ENCODE results near the gene SYTL1. TPM values are rescaled to one million over a fixed set of nuclear protein-coding genes. Genes with fewer than 3 reads are reported as not detected.

Gene SYTL1, protein sequence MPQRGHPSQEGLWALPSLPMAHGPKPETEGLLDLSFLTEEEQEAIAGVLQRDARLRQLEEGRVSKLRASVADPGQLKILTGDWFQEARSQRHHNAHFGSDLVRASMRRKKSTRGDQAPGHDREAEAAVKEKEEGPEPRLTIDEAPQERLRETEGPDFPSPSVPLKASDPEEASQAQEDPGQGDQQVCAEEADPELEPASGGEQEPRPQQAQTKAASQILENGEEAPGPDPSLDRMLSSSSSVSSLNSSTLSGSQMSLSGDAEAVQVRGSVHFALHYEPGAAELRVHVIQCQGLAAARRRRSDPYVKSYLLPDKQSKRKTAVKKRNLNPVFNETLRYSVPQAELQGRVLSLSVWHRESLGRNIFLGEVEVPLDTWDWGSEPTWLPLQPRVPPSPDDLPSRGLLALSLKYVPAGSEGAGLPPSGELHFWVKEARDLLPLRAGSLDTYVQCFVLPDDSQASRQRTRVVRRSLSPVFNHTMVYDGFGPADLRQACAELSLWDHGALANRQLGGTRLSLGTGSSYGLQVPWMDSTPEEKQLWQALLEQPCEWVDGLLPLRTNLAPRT
- polyA plus RNA-seq (2012; ENCODE audit: insufficient read depth, insufficient read length), result 52.8 TPM

DNA sequence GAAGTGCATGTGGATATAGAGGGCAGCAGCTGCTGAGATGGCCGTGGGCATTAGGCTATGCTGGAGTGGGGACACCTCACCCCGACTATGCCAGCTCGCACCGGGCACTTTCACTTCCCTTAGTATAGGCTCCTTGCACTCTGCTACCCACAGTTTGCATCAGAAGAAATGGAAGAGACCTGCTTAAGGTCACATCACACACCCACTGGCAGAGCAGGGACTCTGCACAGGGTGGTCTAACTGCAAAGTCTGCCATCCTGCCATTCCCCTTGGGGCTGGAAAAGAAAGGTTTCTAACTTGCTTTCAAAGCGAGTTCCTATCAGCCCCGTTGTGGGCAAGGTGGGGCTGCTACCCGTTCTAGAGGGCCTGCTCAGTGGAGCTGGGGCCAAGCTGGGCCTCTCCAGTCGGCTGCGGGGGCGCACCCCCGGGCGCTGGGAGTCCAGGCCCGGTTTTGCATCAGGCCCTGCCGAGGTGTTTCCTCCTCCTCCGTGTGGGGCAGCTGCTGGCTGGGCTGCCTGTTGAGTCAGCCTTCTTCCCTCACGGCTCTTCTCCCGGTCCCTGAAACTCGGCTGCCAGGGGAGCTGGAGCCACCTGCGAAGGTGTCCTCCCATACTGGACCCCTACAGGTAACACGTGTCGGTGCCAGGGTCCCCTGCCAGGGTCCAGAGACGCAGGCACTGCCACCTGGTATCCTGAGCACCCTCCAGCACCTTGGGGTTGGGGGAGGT lies at the start of gene SYTL1:
SYTL1 (plus strand) TSS at position 498 of the 728 bp plus-strand sequence. CDS start 3,313 bp downstream, outside the sequence.
- H3K4me3 ChIP-seq (ENCODE audit: low read length), result peak within 1 kb of the TSS; percentile 85
- DNase-seq (ENCODE audit: low read depth, low spot score), result peak; percentile 68

DNA sequence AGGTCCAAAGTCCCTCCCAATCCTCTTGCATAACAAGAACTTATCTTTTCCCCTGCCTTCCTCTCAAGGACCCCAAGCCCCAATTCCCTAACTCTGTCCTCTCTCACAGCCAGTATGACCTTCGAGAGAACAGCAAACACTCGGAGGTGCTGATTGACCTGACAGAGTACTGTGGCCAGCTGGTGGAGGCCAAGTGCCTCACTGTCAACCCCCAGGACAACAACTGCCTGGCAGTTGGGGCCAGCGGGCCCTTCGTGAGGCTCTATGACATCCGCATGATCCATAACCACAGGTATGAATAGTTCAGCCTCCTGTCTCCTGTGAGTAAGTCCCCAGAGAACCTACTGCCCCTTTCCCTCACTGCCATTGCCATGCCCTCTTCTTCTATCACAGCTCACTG lies 49.7 kb upstream of the SYTL1 start:
- DNase-seq (ENCODE audit: low read depth, low spot score), result no peak
- no peak overlapping the region for H3K4me3 ChIP-seq (ENCODE audit: low read length)

DNA sequence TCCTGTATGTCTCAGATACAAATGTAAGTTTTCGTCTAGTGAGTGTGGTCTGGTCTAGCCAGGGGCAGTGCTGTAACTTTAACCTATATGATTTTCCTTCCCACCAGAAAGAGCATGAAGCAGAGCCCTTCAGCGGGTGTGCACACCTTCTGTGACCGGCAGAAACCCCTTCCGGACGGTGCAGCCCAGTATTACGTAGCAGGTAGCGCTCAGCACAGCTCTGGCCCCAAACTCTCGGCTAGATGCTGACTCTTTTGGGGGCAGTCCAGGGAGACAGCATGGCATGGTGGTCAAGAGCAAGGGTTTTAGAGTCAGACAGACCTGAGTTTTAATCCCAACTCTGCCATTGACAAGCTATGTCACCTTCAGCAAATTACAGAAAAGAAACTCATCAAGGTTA lies 47.9 kb upstream of the SYTL1 start:
- H3K4me3 ChIP-seq (ENCODE audit: low read length), result no peak overlapping the region
- no peak for DNase-seq (ENCODE audit: low read depth, low spot score)

DNA sequence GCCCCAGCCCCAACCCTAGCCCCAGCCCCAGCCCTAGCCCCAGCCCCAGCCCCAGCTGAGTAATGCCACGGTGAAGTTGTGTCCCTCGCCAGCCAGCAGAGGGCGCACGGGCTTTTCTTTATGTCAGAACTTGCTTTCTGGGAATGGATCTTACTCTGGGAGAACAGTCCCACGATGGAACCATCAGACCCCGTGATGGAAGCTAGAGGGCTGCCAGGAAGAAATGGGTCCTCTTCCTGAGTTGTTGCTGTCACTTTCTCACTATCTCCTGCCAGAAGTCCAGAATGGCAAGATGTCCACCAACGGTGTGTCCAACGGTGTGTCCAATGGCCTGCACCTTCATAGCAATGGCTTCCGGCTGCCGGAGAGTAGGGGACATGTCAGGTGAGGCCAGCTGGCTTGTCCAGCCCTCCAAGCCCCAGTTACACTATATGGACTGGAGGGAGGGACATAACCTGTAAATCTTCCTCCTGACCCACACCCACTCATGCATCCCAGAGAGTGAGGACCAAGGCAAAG lies 45.0 kb upstream of the SYTL1 start:
- no peak overlapping the region for H3K4me3 ChIP-seq (ENCODE audit: low read length)
- no peak for DNase-seq (ENCODE audit: low read depth, low spot score)

DNA sequence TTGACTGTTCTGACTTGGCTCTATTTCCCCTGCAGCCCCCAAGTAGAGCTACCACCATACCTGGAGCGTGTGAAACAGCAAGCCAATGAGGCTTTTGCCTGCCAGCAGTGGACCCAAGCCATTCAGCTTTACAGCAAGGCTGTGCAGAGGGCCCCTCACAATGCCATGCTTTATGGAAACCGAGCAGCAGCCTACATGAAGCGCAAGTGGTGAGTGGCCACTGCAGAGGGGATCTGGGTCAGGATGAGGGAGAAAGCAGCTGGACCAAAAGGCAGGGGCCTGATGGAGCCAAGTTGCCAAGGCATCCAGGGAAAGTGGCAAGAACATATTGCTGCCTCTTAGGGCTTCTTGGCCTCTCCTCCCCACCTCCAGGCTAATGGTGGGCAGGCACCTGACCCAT lies 43.9 kb upstream of the SYTL1 start:
- DNase-seq (ENCODE audit: low read depth, low spot score), result no peak
- no peak overlapping the region for H3K4me3 ChIP-seq (ENCODE audit: low read length)

DNA sequence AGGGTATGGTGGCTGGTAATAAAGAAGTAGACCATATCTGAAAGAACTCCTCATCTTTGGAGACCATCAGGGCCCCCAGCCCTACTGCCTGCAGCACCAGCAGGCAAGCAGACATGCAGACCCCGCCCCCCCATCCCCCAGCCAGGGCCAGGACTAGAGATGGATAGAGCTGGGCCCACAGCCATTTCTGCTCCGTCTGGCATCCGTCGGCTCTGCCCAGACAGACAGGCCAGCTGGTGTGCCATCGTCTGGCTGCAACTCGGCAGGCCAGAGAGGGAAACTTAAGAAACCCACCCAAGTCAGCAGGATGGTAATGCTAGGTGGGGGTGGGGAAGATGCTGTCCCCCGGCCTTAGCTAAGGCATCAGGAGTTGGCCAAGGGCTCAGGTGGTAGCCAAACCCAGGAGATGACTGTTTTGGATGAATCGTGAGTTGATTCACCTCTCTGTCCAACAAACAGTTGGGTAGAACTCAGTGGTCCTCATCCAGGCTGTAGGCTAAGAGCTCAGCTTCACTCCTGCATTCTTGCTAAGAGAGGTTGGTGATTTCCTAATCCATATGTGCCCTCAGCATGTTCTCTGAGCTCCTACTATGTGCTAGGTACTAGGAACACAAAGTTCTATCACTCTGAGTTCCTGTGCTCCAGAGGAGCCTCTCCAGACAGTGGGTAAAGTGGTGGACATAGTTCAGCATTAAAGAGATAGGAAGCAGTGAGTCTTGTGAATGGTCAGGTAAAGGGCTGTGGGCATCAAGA lies 43.0 kb upstream of the SYTL1 start:
- no peak overlapping the region for H3K4me3 ChIP-seq (ENCODE audit: low read length)
- DNase-seq (ENCODE audit: low read depth, low spot score), result no peak

DNA sequence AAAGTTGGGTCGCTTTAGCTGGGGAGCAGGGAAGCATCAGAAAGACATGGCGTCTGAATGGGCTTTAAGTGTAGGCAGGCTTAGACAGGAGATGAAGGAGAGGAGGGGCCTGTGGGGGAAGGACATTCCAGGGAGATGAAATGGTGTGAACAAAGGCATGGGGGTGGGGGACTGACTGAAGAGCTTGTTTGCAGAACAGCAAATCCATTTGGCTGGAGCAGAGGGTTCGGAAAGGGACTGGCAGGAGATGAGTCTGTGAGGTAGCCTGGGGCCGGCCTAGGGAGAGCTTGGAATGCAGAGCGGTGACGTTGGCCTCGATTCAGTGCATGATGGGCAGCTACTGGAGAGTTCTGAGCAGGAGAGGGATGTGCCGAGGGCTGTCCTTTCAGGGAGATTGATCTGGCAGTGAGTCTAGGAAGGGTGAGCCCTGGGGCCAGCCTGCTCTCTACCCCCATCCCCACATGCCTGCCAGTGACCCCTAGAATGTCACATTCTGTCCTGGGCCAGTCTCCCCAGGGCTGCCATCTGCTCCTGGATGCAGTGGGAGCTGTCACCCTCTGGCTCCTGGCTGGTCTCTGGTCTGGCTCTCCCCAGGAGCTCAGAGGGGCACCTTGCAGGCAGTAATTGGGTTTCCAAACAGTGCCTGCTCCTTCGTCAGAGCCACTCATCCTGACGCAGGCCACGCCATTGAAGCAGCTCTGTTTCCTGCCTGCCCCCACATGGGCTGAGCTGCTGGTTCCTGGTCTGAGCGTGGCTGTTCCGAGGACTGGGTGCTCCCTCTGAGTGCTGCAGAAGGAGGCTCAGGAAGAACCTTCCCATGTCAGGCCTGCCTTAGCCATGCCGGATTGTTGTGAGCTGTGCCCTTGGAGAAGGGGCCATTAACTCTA lies 42.2 kb upstream of the SYTL1 start:
- H3K4me3 ChIP-seq (ENCODE audit: low read length), result no peak overlapping the region
- no peak for DNase-seq (ENCODE audit: low read depth, low spot score)

DNA sequence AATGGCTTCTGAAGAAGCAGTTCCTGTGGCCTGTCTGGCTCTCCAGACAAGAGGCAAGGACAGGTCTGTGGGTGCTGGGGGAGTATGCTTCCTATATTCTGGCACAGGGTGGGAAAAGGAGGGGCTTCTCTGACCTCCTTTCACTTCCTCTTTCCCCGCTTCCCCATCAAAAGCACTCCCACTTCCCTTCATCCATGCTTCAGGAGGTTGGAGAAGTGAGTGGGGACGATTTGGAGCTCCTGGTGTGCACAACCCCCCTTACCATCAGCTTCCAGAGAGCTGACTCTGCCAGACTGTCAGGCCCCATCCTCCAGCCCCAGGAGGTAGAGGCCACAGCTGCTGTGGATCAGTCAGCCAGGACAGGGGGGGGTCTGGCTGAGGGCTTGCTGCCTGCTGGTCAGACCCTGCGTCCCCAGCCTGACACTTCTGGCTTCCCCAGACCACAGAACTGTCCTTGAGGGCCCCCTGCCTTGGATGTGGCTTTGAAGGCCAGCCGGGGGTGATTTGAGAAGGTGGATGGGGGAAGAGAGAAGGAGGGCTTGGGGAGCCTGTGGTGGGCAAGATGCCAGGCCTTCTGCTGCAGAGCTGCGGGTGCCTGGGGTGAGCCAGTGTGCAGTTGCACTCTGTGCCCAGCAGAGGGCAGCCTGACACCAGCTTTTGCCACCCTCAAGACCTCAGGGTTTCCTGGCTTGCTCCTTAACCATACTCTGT lies 41.3 kb upstream of the SYTL1 start:
- H3K4me3 ChIP-seq (ENCODE audit: low read length), result no peak overlapping the region
- DNase-seq (ENCODE audit: low read depth, low spot score), result peak; percentile 76

DNA sequence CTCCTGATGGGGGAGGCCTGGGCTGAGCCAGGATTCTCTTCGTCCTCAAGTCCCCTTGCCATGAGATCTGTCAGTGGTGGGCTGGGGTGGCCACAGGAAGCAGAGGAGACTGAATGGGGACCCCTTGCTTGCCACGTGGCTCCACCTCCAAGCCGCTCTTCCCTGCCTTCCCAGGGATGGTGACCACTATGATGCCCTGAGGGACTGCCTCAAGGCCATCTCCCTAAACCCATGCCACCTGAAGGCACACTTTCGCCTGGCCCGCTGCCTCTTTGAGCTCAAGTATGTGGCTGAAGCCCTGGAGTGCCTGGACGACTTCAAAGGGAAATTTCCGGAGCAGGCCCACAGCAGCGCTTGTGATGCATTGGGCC lies 40.8 kb upstream of the SYTL1 start:
- no peak for DNase-seq (ENCODE audit: low read depth, low spot score)
- H3K4me3 ChIP-seq (ENCODE audit: low read length), result no peak overlapping the region

DNA sequence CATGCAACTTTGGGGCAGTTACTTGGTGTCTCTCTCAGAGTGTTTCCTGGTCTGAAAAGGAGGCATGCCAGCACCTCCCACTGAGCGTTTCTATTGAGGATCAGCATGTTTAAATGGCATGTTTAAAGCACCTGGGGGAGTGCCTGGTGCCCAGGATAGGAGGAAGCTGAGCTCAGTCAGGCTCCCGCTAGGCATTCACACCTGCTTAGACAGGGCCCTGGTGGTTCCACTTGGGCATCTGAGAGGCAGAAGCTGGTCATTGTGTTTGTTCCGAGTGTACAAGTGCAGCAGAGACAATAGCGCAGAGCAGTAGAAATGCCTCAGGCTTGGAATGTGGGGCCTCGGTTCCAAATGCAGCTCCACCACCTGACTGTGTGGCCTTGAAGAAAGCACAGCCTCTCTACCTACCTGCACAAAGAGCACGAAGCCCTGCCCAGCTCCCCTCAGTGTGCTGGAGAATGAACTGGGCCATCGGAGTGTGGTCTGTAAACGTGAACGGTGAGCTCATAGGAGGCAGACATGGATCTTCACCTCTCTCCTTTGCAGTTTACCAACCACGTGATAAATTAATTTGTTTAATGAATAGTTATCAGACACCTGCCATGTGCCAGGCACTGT lies 40.1 kb upstream of the SYTL1 start:
- H3K4me3 ChIP-seq (ENCODE audit: low read length), result no peak overlapping the region
- no peak for DNase-seq (ENCODE audit: low read depth, low spot score)

DNA sequence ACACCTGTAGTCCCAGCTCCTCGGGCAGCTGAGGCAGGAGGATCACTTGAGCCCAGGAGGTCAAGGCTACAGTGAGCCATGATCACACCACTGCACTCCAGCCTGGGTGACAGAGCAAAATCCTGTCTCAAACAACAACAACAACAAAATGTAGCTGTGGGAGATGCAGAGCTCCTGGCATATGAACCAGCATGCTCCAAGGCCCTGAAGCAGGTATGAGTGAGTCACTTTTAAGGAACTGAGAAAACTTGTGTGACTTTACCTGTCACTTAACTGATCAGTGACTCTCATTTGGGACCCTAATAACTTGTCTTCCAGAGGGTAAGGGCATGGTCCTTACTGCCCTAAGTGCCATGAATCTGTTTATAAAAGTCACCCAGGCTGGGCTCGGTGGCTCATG lies 39.2 kb upstream of the SYTL1 start:
- DNase-seq (ENCODE audit: low read depth, low spot score), result no peak
- no peak overlapping the region for H3K4me3 ChIP-seq (ENCODE audit: low read length)

DNA sequence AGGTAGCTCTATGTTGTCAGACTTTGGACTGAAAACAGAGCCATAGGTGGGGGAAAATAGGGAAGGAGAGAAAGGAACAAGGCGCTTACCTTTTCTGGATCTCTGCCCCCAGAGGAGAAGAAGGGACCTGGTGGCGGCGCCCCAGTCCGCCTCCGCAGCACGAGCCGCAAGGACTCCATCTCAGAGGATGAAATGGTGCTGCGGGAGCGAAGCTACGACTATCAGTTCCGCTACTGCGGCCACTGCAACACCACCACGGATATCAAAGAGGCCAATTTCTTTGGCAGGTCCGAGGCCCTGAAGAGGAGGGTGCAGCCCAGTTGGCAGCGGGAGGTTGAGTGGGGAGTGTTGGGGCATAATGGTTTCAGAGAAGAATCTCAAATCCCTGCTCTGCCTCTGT lies 38.3 kb upstream of the SYTL1 start:
- no peak overlapping the region for H3K4me3 ChIP-seq (ENCODE audit: low read length)
- DNase-seq (ENCODE audit: low read depth, low spot score), result no peak

DNA sequence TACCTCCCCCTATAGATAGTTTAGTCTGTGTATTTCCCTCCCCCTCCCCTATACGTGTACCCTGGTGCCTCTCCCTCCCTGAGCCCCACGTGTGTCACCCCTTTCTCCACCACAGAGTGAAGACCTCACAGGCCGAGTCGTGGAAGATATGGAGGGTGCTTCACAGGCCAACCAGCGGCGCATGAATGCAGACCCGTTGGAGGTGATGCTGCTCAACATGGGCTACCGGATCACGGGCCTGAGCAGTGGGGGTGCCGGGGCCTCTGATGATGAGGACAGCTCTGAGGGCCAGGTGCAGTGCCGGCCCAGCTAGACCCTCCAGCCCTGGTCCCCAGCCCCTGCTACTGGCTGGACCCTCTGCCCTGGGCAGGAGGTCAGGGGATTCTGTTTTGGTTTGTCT lies 35.8 kb upstream of the SYTL1 start:
- no peak overlapping the region for H3K4me3 ChIP-seq (ENCODE audit: low read length)
- no peak for DNase-seq (ENCODE audit: low read depth, low spot score)

DNA sequence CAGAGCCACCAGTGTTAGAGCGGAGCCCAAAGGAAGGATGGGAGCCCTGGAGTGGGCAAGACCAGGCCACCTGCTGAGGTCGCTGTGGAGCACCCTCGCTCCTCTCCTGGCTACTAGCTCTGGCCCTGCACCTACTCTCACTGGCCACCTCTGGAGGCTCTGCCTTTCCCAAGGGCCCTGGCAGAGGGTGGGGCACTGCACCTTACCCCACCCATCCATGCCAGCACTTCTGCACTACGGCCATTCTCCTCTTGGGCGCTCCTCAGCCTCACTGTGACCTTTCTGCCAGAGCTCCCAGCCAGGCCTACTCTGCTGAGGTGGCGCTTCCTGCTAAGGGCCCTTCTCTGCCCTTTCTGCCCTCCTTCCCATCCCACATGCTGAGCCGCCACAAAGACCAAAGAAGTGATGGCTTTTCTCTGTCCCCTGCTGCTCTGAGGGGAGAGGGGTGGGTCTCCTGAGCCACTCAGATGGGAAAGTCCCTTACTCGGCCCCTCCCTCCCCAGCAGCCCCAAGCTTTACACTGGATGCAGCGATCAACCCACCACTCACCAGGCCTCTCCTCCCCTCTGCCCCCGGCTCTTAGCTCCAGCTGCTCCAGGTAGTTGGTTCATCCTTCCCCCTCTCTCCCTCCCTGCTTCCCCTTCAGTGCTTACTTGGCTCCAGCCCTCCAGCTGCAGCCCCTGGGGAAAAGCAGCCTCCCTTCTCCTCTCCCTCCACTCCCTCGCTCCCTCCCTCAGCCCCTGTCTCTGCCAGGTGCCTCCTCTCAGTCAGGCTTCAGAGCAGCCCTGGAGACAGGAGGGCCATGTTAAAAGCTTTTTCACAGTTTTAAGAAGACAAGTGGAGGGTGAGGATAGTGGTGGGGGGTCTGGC lies 34.7 kb upstream of the SYTL1 start:
- H3K4me3 ChIP-seq (ENCODE audit: low read length), result no peak overlapping the region

DNA sequence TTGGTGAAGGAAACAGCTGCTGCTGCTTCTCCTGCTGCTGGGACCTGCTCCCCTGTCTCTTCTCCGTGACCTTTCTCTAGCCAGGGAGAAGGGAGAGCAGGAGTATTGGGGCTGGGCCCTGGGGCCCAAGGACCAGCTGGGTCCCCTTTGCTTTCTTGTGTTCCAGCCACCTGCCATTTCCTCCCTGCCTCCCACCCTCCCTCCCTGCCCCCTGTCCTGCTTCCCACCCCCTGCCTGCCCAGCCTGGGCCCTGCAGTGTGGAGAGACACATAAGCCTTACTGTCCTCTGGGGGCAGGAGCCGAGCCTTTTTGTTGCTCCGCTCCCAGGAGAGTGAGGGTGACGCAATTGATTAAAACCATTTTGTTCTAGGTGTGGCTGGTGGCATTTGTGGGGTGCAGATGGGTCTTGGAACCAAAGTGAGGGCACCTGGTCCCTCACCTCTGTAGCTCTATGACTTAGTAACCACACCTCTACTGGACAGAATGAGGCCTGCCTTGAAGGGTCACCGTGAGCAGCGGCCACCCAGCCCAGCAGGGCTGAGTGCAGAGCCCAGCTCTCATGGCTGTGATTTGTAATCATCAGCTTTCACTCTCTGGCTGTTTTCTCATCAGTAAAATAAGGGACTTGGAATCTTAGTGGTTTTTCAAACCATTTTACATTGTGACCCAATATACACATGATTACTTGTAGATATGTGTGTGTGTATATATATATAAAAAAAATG lies 33.8 kb upstream of the SYTL1 start:
- no peak overlapping the region for H3K4me3 ChIP-seq (ENCODE audit: low read length)
- no peak for DNase-seq (ENCODE audit: low read depth, low spot score)

More for the DNA sequence above, 34.7 kb upstream of the SYTL1 start:
- DNase-seq (ENCODE audit: low read depth, low spot score), result no peak

DNA sequence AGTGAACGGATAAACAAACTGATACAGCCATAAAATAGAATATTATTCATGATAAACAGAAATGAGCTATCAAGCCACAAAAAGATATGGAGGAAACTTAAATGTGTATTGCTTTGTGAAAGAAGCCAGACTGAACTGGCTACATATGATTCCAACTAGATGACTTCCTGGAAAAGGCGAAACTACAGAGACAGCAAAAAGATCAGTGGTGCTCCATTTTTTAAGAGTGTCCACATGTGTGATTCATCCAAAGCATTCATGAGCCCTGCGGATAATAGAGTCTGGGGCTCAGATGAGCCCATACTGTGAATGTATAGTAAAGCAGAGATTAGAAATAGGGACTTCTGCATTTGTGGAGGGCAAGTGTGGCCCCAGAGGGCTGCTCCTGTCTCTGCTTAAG lies 27.7 kb upstream of the SYTL1 start:
- DNase-seq (ENCODE audit: low read depth, low spot score), result no peak
- no peak overlapping the region for H3K4me3 ChIP-seq (ENCODE audit: low read length)
